Measurements from ENCODE around the gene PKM. TPM values are rescaled to one million over a fixed set of nuclear protein-coding genes. Genes with fewer than 3 reads are reported as not detected.

PKM gene
- polyA plus RNA-seq, 3 donors: 681 to 786 (median 709) TPM

DNA sequence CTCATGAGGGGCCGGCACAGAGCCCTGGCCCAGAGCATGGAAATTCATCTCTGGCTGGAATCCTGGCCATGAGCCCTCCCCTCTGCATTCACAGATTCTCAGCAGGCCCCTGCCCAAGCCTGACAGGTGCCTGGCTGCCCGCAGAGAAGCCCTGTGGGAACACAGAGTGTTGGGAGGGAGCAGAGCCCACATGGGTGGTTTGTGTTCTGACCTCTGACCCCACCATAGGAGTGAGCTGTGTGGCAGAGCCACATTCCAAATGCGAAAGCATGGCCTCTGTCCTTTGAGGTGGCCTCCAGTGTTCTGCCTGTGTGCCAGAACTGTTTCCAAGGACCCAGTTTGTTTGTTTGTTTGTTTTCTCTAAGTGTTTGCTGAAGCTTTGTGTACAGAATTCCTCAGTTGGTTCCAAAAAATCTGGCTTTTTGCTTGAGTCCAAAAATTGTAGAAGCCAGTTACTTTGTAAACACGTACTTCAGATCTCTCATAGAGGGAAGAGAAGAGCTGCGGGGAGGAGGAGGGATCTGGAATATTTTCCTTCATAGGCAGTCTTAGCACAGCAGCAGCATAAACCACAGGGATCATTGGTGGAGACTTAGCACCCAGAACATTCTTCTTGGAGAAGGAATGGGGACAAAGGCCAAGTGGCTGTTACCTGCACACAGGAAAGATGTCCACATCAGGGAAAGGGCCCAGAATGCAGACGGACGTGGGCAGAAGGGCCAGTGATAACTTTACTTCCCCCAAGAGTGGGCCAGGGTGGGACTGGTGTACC lies 69.4 kb downstream of the PKM start:
- DNase-seq (ENCODE audit: low read depth in 3 of 3, low spot score in 2 of 3): no peak

DNA sequence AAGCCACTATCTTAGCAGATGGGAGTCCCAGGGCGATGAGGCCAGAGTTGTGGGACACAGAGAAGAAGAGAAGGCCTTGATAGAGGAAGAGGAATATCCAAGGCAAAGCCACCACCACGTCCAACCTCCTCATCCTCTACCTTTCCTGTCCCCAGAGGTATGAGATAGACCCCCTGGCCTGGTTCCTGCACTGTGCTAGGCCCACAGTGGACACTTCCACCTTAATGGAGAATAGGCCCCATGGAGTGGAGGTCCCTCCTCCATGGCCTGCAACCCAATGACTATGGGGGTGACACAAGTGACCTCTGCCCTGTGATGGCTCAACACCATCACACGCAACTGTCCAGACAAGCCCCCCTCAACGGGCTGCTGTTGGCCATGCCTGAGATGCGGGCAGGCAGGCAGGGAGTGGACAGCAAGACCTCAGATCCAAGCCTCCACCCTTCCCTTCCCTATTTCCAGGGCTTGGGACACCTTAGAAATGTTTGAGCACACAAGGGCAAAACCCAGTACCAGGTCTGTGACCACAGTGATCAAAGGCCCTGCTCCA lies 70.2 kb downstream of the PKM start:
- no peak for DNase-seq (ENCODE audit: low read depth in 3 of 3, low spot score in 2 of 3)

DNA sequence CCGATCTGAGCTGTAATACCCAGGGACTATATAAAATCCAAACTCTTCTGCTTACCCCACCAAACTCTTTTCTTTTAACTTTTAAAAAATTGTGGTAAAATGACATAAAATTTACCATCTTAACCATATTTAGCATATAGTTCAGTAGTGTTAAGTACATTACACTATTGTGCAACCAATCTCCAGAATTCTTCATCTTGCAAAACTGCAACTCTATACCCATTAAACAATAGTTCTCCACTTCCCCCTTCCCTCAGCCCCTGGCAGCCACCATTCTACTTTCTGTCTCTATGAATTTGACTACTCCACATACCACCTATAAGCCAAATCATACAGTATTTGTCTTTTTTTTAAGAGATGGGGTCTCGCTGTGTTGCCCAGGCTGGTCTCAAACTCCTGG lies 74.1 kb downstream of the PKM start:
- no peak for DNase-seq (ENCODE audit: low read depth in 3 of 3, low spot score in 2 of 3)

DNA sequence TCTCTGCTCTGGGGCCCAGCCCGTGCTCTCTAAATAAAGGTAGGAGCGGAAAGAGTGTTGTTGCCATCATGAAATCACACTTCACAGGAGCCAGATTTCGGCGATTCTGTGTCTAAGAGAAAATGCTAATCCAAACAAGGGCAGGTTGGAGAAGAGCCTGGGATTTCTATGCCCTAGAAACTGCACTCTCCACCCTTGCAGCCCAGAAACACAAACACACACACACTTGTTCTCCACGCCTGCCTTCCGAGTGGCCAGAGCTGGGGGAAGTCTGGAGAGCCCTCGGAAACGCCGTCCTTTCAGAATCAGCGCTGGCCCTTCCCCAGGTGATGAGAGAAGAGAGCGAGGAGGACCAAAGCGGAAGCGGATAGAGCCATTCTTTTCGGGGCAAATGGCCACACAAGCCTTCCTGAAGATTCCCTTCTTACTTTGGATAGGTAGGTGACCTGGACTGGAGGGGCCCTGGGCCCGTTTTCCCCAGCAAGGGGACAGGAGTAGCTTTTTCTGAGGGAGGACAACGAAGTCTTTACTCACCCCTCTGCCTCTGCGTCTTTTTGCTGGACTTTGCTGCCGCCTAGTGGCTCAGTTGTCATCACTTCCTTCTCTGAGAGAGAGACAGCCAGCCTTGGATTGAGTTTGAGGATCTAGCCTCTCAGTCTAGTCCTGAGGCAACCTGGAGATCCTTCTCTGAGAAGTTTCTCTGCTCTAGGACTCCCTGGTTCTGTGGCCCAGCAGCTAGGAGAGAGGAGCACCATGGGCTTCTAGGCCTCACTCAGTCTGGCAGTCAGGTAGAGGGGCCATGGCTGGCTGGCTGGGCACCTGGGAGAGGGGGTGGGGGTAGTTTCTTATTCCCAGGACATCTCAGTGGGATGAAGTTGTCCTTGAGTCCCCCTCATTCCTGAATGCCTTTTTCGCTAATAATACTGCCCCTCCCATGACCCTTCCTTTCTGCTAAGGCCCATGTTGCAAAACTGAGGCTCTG lies 75.1 kb downstream of the PKM start:
- DNase-seq (ENCODE audit: low read depth in 3 of 3, low spot score in 2 of 3): peak; percentile 80 to 87 (median 82)

DNA sequence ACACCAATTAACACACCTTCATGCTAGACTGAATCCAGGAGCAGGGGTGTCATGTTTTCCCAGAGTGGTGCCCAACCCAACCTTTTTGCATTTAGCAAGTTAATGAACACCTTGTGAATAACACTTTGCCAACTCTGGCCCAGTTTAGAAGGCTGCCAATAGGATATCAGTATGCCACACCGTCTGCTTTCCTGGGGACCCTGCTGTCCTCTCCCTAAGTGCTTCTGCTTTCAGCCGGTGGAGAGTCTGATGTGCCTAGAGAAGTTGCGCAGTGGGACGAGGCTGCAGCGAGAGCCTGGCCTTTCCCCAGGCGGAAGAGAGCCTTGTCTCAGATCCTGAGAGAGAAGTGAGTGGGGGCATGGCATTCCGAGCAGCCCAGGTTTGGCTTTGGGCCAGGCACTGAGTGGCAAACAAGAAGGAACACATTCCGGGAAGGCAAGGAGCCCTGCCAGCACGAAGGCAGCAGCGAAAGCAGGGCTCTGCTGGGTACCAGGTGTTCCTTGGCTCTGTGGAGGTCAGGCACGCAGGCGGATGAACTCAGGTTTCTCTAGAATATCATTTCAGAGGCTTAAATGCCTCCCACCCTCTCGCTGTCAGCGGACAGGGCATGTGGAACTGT lies 75.9 kb downstream of the PKM start:
- DNase-seq (ENCODE audit: low read depth in 3 of 3, low spot score in 2 of 3): peak; percentile 68 to 81 (median 78)

DNA sequence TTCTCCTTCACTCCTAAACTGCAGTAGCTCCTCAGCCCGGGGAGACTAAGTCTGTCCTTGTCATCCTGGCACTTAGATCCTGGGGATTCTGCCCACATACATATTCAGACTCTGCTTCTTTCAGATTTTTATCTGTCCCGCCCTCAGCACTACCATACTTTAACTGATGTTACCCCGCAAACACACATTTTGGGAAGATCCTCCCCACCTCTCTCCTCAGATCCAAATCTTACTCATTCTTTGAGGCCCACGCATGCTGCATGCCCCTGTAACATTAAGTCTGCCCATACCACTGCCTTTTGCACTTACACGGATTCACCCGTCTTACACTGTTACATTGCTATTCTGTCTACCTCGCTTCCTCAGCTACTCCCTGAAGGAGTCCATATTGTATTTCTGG lies 76.7 kb downstream of the PKM start:
- DNase-seq (ENCODE audit: low read depth in 3 of 3, low spot score in 2 of 3): no peak

DNA sequence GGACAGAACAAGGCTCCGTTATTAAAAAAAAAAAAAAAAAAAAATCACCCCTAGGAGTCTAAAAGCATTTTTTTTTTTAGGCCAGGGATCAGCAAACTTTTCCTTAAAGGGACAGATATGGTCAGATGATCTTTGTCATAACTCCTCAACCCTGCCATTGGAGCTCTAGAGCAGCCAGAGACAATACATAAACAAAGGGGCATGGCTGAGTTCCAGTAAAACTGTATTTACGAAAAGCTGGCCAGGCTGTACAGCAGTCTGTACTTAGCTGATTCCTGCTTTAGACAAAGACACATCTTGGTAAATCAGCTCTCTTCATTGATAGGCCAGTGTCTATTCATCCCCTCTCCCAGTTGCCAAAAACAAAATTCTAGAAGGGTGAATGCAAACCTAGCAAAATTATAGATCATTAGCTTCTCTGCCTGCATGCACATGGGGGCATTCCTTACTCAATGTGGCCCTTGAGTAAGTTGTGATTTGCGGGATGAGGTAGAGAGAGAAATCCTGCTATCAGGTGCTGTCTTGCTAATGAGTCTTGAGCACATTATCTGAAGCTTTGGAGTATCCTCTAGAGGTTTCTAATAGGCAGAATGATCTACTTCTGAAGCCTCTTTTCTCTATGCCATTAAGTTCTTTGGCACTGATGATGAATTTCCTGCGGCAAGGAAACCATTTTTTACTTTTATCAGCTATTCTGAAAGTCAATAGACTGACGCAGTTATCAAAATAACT lies 77.6 kb downstream of the PKM start:
- no peak for DNase-seq (ENCODE audit: low read depth in 3 of 3, low spot score in 2 of 3)

Other genes starting within 250 kb of the PKM start
- gene MYO9A, start 113.0 kb downstream of the PKM start, polyA plus RNA-seq (ENCODE audit: insufficient read length in 3 of 3): 10 to 100 TPM; 33.3 to 37.7 (median 36.2) TPM
- gene SENP8, start 112.8 kb downstream of the PKM start, polyA plus RNA-seq (ENCODE audit: insufficient read length in 3 of 3): 1 to 10 TPM; 7.6 to 8.0 (median 7.9) TPM
- 1 to 10 TPM; 4.6 to 7.8 (median 6.4) TPM for gene GRAMD2A, start 33.4 kb downstream of the PKM start, polyA plus RNA-seq (ENCODE audit: insufficient read length in 3 of 3)
- 10 to 100 TPM; 82.1 to 91.9 (median 88.9) TPM for gene PARP6, start 41.4 kb upstream of the PKM start, polyA plus RNA-seq (ENCODE audit: insufficient read length in 3 of 3)
- 1 to 10 TPM; 2.7 to 3.3 (median 3.0) TPM for gene CELF6, start 89.0 kb upstream of the PKM start, polyA plus RNA-seq (ENCODE audit: insufficient read length in 3 of 3)
- gene HEXA, start 144.8 kb upstream of the PKM start, polyA plus RNA-seq (ENCODE audit: insufficient read length in 3 of 3): 100 to 1,000 TPM in 2 of 3 donors, 10 to 100 TPM in 1; 97.9 to 121 (median 116) TPM
- gene TMEM202, start 167.1 kb upstream of the PKM start, polyA plus RNA-seq (ENCODE audit: insufficient read length in 3 of 3): not detected
- 100 to 1,000 TPM; 196 to 209 (median 197) TPM for gene ARIH1, start 243.1 kb upstream of the PKM start, polyA plus RNA-seq (ENCODE audit: insufficient read length in 3 of 3)

Data from right renal cortex interstitium (tissue), 3 donors.